HepG2 (cell line): ENCODE data around the gene KANK3. TPM values are rescaled to one million over a fixed set of nuclear protein-coding genes. Genes with fewer than 3 reads are reported as not detected.

ENCODE experiments used
- ARID5B ChIP-seq: IDR thresholded peaks from 2 replicates; pipeline ENCODE4 v1.4.0; 2020; ENCODE audit warnings: mild to moderate bottlenecking, missing genetic modification reagents
- FOXA1 ChIP-seq, 2 experiments: fragments of 450-650 bp in 1 of 2; sonication (generic) in 1 of 2; formaldehyde crosslinking in 1 of 2; IDR thresholded peaks; 2 replicates each; pipeline versions ENCODE4 v1.4.0 to v1.6.1; 2016 to 2020; ENCODE audit warnings: missing genetic modification reagents in 1 of 2
- GLI4 ChIP-seq: sonication (generic); formaldehyde crosslinking; IDR thresholded peaks from 2 replicates; pipeline ENCODE4 v1.5.1; 2020; ENCODE audit warnings: missing genetic modification reagents, mild to moderate bottlenecking, moderate library complexity, borderline replicate concordance
- HOXA3 ChIP-seq: sonication (generic); formaldehyde crosslinking; IDR thresholded peaks from 2 replicates; pipeline ENCODE4 v1.5.0; 2020; ENCODE audit warnings: missing genetic modification reagents
- NFE2L2 ChIP-seq: fragments of 150-350 bp; IDR thresholded peaks from 2 replicates; pipeline ENCODE4 v1.6.1; 2014; ENCODE audit warnings: low read length
- NR1H2 ChIP-seq: sonication (generic); formaldehyde crosslinking; IDR thresholded peaks from 2 replicates; pipeline ENCODE4 v1.8.1; 2022; ENCODE audit warnings: low read depth, missing genetic modification reagents, borderline replicate concordance
- NR2F6 ChIP-seq, 2 experiments: IDR thresholded peaks; 2 replicates each; pipeline ENCODE4 v1.6.1; 2016; ENCODE audit warnings: antibody characterized with exemption in 1 of 2, mild to moderate bottlenecking in 1 of 2
- RXRB ChIP-seq: IDR thresholded peaks from 2 replicates; pipeline ENCODE4 v1.6.1; 2016; ENCODE audit warnings: borderline replicate concordance, missing genetic modification reagents, missing compliant biosample characterization
- SOX5 ChIP-seq: IDR thresholded peaks from 2 replicates; pipeline ENCODE4 v1.6.1; 2016; ENCODE audit warnings: borderline replicate concordance
- TARDBP ChIP-seq: sonication (generic); formaldehyde crosslinking; IDR thresholded peaks from 2 replicates; pipeline ENCODE4 v1.8.0; 2022; ENCODE audit warnings: mild to moderate bottlenecking, missing genetic modification reagents
- TGIF2 ChIP-seq: IDR thresholded peaks from 2 replicates; pipeline ENCODE4 v1.6.1; 2016; ENCODE audit warnings: control low read depth, missing compliant biosample characterization
- TMF1 ChIP-seq: sonication (generic); formaldehyde crosslinking; IDR thresholded peaks from 2 replicates; pipeline ENCODE4 v1.8.1; 2022; ENCODE audit warnings: low read depth, missing genetic modification reagents
- ZNF496 ChIP-seq: sonication (generic); formaldehyde crosslinking; IDR thresholded peaks from 2 replicates; pipeline ENCODE4 v1.8.1; 2023; ENCODE audit warnings: mild to moderate bottlenecking, moderate library complexity, missing genetic modification reagents; ENCODE audit not compliant: insufficient replicate concordance
- polyA plus RNA-seq, 8 experiments: library from polyadenylated mRNA; depleted of rRNA in 3 of 8; stranded (reverse) in 7 of 8; unstranded in 1 of 8; fragments of >200 nt; fragmentation: Illumina TruSeq in 4 of 8; extraction: Trizol in 4 of 8; gene quantifications; 2 replicates each; pipeline versions ENCODE4 v1.2.1 to v1.2.3, GENCODE V29; 2011 to 2016; ENCODE audit warnings: low read depth in 4 of 8, missing spikeins in 1 of 8, mixed read lengths in 1 of 8; ENCODE audit not compliant: insufficient read depth in 1 of 8
- total RNA-seq, 5 experiments: library from RNA; depleted of rRNA; stranded (reverse); fragments of >200 nt; fragmentation: Illumina TruSeq; extraction: Trizol; gene quantifications; 2 replicates each; pipeline ENCODE4 v1.2.3, GENCODE V29; 2016; ENCODE audit warnings: low read depth in 1 of 5
- TF ChIP-seq, protein P1 (sequence below), 2 experiments: sonication (generic) in 1 of 2; formaldehyde crosslinking in 1 of 2; IDR thresholded peaks; 2 replicates each; pipeline versions ENCODE4 v1.4.0 to v1.6.1; 2016 to 2020; ENCODE audit warnings: borderline replicate concordance in 1 of 2, low read depth in 1 of 2, mild to moderate bottlenecking in 1 of 2, missing genetic modification reagents in 1 of 2
- TF ChIP-seq, protein P2 (sequence below): sonication (generic); formaldehyde crosslinking; IDR thresholded peaks from 2 replicates; pipeline ENCODE4 v1.4.0; 2020; ENCODE audit warnings: missing genetic modification reagents, mild to moderate bottlenecking, borderline replicate concordance

Gene KANK3
- total and polyA plus RNA-seq, 2 of the 13 experiments (the other 11 are each of a cell fraction or from before 2014, with no cell fraction given) = 0.15 to 0.20 TPM

DNA sequence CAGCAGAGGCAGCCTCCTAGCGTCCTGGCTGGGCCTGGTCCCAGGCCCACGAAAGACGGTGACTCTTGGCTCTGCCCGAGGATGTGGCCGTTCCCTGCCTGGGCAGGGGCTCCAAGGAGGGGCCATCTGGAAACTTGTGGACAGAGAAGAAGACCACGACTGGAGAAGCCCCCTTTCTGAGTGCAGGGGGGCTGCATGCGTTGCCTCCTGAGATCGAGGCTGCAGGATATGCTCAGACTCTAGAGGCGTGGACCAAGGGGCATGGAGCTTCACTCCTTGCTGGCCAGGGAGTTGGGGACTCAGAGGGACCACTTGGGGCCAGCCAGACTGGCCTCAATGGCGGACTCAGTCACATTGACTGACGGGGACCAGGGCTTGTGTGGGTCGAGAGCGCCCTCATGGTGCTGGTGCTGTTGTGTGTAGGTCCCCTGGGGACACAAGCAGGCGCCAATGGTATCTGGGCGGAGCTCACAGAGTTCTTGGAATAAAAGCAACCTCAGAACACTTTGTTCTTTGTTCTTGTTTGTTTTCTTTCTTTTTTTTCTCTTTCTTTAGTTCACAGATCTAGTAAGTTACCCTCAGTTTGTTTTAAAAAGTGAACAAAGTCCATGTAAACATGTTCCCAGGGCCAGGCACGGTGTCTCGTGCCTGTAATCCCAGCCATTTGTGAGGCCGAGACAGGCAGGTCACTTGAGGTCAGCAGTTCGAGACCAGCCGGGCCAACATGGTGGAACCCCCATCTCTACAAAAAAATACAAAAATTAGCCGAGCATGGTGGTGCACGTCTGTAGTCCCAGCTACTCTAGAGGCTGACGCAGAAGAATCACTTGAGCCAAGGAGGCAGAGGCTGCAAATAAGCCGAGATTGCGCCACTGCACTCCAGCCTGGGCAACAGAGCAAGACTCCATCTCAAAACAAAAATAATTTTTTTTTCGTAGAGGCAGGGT lies 31.1 kb upstream of the KANK3 start (continued):
- 0 out of 2 replicates have a peak, but pooled peaks have one; percentile 13 for TF ChIP-seq TGIF2 (CRISPR knock-in tag)
- TF ChIP-seq, protein P1, sequence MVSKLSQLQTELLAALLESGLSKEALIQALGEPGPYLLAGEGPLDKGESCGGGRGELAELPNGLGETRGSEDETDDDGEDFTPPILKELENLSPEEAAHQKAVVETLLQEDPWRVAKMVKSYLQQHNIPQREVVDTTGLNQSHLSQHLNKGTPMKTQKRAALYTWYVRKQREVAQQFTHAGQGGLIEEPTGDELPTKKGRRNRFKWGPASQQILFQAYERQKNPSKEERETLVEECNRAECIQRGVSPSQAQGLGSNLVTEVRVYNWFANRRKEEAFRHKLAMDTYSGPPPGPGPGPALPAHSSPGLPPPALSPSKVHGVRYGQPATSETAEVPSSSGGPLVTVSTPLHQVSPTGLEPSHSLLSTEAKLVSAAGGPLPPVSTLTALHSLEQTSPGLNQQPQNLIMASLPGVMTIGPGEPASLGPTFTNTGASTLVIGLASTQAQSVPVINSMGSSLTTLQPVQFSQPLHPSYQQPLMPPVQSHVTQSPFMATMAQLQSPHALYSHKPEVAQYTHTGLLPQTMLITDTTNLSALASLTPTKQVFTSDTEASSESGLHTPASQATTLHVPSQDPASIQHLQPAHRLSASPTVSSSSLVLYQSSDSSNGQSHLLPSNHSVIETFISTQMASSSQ (IDR thresholded peaks at IDR 0.05; ENCODE audit: low read depth) = peak; percentile 61; the same call in 1 of the 2 replicates
- TF ChIP-seq, protein P1 (CRISPR knock-in tag; IDR thresholded peaks at IDR 0.05; ENCODE audit: borderline replicate concordance) = no peak; the same call in 1 of the 2 replicates
- TF ChIP-seq RXRB (CRISPR knock-in tag) = peak; percentile 99
- TF ChIP-seq FOXA1 (IDR thresholded peaks at IDR 0.05) = peak; percentile 89
- peak; percentile 92 for TF ChIP-seq FOXA1 (CRISPR knock-in tag; IDR thresholded peaks at IDR 0.05)
- TF ChIP-seq ARID5B (CRISPR knock-in tag) = peak; percentile 95
- no peak for TF ChIP-seq ZNF496 (CRISPR knock-in tag)
- peak; percentile 86 for TF ChIP-seq NR2F6 (IDR thresholded peaks at IDR 0.05)
- peak; percentile 87 for TF ChIP-seq NR2F6 (CRISPR knock-in tag; IDR thresholded peaks at IDR 0.05)
- TF ChIP-seq NFE2L2 = no peak
- TF ChIP-seq HOXA3 (CRISPR knock-in tag) = peak; percentile 85
- TF ChIP-seq TARDBP (CRISPR knock-in tag) = peak; percentile 76; the same call in 1 of the 2 replicates
- 0 out of 2 replicates have a peak, but pooled peaks have one; percentile 47 for TF ChIP-seq GLI4 (CRISPR knock-in tag)
- 0 out of 2 replicates have a peak, but pooled peaks have one; percentile 8 for TF ChIP-seq TMF1
- TF ChIP-seq SOX5 (CRISPR knock-in tag) = peak; percentile 99
- TF ChIP-seq NR1H2 (CRISPR knock-in tag) = no peak
- TF ChIP-seq, protein P2, sequence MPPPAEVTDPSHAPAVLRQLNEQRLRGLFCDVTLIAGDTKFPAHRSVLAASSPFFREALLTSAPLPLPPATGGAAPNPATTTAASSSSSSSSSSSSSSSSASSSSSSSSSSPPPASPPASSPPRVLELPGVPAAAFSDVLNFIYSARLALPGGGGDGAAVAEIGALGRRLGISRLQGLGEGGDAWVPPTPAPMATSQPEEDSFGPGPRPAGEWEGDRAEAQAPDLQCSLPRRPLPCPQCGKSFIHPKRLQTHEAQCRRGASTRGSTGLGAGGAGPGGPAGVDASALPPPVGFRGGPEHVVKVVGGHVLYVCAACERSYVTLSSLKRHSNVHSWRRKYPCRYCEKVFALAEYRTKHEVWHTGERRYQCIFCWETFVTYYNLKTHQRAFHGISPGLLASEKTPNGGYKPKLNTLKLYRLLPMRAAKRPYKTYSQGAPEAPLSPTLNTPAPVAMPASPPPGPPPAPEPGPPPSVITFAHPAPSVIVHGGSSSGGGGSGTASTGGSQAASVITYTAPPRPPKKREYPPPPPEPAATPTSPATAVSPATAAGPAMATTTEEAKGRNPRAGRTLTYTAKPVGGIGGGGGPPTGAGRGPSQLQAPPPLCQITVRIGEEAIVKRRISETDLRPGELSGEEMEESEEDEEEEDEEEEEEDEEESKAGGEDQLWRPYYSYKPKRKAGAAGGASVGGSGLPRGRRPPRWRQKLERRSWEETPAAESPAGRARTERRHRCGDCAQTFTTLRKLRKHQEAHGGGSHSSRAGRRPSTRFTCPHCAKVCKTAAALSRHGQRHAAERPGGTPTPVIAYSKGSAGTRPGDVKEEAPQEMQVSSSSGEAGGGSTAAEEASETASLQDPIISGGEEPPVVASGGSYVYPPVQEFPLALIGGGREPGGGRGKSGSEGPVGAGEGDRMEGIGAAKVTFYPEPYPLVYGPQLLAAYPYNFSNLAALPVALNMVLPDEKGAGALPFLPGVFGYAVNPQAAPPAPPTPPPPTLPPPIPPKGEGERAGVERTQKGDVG (CRISPR knock-in tag) = peak; percentile 100
